K562 (cell line): ENCODE data around the gene AKAP12. TPM values are rescaled to one million over a fixed set of nuclear protein-coding genes. Genes with fewer than 3 reads are reported as not detected.
A peak's percentile ranks its signal among the peaks of the same experiment; 100 is the strongest.

Source experiments
- C11orf30 ChIP-seq: fragments of 450-650 bp; IDR thresholded peaks from 2 replicates; pipeline ENCODE4 v1.6.1; 2016; ENCODE audit warnings: low read depth, mild to moderate bottlenecking
- KDM1A ChIP-seq, 2 experiments: fragments of 450-650 bp; IDR thresholded peaks; 2 replicates each; pipeline ENCODE4 v1.6.1; 2016; ENCODE audit warnings: mild to moderate bottlenecking in 2 of 2
- SRSF3 ChIP-seq: fragments of 200-400 bp; formaldehyde crosslinking; IDR thresholded peaks from 2 replicates; pipeline ENCODE4 v1.6.1; 2016; ENCODE audit warnings: mild to moderate bottlenecking, low read length, moderate library complexity; ENCODE audit not compliant: insufficient read depth
- polyA plus RNA-seq, 8 experiments: library from polyadenylated mRNA; depleted of rRNA in 4 of 8; stranded (reverse) in 5 of 8; unstranded in 3 of 8; fragments of >200 nt; fragmentation: Nextera tagmentation in 2 of 8; fragmentation: Illumina TruSeq in 1 of 8; extraction: Ambion mirVana in 2 of 8; extraction: Trizol in 1 of 8; gene quantifications; 2 replicates each; pipeline versions ENCODE4 v1.2.1 to v1.2.3, GENCODE V29; 2011 to 2014; ENCODE audit warnings: inconsistent platforms in 1 of 8, missing spikeins in 1 of 8
- total RNA-seq, 7 experiments: library from RNA; depleted of rRNA in 6 of 7; stranded (reverse); fragments of >200 nt in 6 of 7; fragmentation: Illumina TruSeq in 2 of 7; extraction: Trizol in 2 of 7; gene quantifications; 2 replicates each; pipeline versions ENCODE4 v1.2.1 to v1.2.3, GENCODE V29; 2011 to 2021; ENCODE audit warnings: low replicate concordance in 1 of 7
- TF ChIP-seq, protein P1 (sequence below): fragments of 200-600 bp; sonication (generic); IDR thresholded peaks from one replicate; pipeline ENCODE4 v1.6.1; 2012; ENCODE audit warnings: mild to moderate bottlenecking, low read depth, low read length, inconsistent platforms
- TF ChIP-seq, protein P2 (sequence below): fragments of 450-650 bp; IDR thresholded peaks from 2 replicates; pipeline ENCODE4 v1.6.1; 2018; ENCODE audit not compliant: partially characterized antibody
- TF ChIP-seq, protein P3 (sequence below): fragments of 450-650 bp; formaldehyde crosslinking; IDR thresholded peaks from 2 replicates; pipeline ENCODE4 v1.4.0; 2020; ENCODE audit warnings: mild to moderate bottlenecking, mixed read lengths
- TF ChIP-seq, protein P4 (sequence below): fragments of 450-650 bp; formaldehyde crosslinking; IDR thresholded peaks from 2 replicates; pipeline ENCODE4 v1.4.0; 2020; ENCODE audit warnings: mild to moderate bottlenecking

The AKAP12 gene
- total and polyA plus RNA-seq, 9 of the 15 experiments (the other 6 are each of a cell fraction or from before 2014, with no cell fraction given), result 0.08 to 2.0 (median 0.62) TPM

DNA sequence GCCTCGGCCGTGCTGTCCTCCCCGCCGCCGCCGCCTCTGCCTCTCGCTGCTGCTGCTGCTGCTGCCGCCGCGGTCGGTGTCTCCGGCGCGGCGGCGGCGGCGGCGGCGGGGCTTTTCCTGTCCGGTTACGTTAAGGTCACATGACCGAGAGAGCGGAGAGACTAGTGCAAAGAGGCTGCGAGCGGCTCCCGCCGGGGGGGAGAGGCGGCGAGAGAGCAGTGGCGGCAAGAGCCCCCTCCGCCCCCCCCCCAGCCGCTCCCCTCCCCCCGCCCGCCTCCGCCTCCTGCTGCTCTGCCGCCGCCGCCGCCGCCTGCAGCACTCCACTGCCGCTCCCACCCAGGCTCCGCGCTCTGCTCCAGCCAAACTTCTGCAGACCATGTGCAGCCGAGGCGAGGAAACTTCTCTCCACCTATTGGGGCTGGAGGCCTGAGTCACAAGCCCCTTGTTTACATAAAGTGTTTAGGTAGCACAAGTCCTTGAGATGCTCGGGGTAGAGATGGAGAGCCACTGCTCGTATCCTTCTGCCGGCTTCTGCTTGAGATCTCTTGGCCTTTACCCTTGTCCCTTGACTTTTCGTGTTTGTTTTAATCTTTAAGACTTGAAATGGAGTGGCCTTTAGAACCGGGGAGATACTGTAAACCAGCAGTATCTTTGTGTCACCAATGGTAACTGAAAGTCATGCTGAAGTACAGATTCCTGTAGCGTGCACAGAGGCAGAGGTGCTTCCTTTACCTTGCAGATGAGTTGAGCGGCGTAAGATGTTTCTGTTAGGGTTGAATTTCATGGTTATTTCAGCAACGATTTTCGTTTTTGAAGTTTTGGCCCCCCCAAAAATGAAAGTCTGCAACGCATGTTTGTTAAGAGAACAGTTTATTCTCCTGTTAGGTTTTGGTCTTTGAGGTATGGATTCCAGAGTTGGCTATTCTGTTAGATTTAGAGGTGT, 152.0 kb downstream of the AKAP12 start, which contains the start of gene ZBTB2 (continued):
- TF ChIP-seq, protein P1, sequence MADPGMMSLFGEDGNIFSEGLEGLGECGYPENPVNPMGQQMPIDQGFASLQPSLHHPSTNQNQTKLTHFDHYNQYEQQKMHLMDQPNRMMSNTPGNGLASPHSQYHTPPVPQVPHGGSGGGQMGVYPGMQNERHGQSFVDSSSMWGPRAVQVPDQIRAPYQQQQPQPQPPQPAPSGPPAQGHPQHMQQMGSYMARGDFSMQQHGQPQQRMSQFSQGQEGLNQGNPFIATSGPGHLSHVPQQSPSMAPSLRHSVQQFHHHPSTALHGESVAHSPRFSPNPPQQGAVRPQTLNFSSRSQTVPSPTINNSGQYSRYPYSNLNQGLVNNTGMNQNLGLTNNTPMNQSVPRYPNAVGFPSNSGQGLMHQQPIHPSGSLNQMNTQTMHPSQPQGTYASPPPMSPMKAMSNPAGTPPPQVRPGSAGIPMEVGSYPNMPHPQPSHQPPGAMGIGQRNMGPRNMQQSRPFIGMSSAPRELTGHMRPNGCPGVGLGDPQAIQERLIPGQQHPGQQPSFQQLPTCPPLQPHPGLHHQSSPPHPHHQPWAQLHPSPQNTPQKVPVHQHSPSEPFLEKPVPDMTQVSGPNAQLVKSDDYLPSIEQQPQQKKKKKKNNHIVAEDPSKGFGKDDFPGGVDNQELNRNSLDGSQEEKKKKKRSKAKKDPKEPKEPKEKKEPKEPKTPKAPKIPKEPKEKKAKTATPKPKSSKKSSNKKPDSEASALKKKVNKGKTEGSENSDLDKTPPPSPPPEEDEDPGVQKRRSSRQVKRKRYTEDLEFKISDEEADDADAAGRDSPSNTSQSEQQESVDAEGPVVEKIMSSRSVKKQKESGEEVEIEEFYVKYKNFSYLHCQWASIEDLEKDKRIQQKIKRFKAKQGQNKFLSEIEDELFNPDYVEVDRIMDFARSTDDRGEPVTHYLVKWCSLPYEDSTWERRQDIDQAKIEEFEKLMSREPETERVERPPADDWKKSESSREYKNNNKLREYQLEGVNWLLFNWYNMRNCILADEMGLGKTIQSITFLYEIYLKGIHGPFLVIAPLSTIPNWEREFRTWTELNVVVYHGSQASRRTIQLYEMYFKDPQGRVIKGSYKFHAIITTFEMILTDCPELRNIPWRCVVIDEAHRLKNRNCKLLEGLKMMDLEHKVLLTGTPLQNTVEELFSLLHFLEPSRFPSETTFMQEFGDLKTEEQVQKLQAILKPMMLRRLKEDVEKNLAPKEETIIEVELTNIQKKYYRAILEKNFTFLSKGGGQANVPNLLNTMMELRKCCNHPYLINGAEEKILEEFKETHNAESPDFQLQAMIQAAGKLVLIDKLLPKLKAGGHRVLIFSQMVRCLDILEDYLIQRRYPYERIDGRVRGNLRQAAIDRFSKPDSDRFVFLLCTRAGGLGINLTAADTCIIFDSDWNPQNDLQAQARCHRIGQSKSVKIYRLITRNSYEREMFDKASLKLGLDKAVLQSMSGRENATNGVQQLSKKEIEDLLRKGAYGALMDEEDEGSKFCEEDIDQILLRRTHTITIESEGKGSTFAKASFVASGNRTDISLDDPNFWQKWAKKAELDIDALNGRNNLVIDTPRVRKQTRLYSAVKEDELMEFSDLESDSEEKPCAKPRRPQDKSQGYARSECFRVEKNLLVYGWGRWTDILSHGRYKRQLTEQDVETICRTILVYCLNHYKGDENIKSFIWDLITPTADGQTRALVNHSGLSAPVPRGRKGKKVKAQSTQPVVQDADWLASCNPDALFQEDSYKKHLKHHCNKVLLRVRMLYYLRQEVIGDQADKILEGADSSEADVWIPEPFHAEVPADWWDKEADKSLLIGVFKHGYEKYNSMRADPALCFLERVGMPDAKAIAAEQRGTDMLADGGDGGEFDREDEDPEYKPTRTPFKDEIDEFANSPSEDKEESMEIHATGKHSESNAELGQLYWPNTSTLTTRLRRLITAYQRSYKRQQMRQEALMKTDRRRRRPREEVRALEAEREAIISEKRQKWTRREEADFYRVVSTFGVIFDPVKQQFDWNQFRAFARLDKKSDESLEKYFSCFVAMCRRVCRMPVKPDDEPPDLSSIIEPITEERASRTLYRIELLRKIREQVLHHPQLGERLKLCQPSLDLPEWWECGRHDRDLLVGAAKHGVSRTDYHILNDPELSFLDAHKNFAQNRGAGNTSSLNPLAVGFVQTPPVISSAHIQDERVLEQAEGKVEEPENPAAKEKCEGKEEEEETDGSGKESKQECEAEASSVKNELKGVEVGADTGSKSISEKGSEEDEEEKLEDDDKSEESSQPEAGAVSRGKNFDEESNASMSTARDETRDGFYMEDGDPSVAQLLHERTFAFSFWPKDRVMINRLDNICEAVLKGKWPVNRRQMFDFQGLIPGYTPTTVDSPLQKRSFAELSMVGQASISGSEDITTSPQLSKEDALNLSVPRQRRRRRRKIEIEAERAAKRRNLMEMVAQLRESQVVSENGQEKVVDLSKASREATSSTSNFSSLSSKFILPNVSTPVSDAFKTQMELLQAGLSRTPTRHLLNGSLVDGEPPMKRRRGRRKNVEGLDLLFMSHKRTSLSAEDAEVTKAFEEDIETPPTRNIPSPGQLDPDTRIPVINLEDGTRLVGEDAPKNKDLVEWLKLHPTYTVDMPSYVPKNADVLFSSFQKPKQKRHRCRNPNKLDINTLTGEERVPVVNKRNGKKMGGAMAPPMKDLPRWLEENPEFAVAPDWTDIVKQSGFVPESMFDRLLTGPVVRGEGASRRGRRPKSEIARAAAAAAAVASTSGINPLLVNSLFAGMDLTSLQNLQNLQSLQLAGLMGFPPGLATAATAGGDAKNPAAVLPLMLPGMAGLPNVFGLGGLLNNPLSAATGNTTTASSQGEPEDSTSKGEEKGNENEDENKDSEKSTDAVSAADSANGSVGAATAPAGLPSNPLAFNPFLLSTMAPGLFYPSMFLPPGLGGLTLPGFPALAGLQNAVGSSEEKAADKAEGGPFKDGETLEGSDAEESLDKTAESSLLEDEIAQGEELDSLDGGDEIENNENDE, result no peak
- TF ChIP-seq, protein P2, sequence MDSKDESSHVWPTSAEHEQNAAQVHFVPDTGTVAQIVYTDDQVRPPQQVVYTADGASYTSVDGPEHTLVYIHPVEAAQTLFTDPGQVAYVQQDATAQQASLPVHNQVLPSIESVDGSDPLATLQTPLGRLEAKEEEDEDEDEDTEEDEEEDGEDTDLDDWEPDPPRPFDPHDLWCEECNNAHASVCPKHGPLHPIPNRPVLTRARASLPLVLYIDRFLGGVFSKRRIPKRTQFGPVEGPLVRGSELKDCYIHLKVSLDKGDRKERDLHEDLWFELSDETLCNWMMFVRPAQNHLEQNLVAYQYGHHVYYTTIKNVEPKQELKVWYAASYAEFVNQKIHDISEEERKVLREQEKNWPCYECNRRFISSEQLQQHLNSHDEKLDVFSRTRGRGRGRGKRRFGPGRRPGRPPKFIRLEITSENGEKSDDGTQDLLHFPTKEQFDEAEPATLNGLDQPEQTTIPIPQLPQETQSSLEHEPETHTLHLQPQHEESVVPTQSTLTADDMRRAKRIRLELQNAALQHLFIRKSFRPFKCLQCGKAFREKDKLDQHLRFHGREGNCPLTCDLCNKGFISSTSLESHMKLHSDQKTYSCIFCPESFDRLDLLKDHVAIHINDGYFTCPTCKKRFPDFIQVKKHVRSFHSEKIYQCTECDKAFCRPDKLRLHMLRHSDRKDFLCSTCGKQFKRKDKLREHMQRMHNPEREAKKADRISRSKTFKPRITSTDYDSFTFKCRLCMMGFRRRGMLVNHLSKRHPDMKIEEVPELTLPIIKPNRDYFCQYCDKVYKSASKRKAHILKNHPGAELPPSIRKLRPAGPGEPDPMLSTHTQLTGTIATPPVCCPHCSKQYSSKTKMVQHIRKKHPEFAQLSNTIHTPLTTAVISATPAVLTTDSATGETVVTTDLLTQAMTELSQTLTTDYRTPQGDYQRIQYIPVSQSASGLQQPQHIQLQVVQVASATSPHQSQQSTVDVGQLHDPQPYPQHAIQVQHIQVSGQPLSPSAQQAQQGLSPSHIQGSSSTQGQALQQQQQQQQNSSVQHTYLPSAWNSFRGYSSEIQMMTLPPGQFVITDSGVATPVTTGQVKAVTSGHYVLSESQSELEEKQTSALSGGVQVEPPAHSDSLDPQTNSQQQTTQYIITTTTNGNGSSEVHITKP, result no peak
- peak; percentile 23 to 52; a peak in 2 of 4 replicates for TF ChIP-seq KDM1A (IDR thresholded peaks at IDR 0.05)
- TF ChIP-seq, protein P3, sequence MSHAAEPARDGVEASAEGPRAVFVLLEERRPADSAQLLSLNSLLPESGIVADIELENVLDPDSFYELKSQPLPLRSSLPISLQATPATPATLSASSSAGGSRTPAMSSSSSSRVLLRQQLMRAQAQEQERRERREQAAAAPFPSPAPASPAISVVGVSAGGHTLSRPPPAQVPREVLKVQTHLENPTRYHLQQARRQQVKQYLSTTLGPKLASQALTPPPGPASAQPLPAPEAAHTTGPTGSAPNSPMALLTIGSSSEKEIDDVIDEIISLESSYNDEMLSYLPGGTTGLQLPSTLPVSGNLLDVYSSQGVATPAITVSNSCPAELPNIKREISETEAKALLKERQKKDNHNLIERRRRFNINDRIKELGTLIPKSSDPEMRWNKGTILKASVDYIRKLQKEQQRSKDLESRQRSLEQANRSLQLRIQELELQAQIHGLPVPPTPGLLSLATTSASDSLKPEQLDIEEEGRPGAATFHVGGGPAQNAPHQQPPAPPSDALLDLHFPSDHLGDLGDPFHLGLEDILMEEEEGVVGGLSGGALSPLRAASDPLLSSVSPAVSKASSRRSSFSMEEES, result peak; percentile 93
- TF ChIP-seq, protein P4, sequence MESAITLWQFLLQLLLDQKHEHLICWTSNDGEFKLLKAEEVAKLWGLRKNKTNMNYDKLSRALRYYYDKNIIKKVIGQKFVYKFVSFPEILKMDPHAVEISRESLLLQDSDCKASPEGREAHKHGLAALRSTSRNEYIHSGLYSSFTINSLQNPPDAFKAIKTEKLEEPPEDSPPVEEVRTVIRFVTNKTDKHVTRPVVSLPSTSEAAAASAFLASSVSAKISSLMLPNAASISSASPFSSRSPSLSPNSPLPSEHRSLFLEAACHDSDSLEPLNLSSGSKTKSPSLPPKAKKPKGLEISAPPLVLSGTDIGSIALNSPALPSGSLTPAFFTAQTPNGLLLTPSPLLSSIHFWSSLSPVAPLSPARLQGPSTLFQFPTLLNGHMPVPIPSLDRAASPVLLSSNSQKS (CRISPR knock-in tag), result no peak
- TF ChIP-seq SRSF3, result no peak
- TF ChIP-seq C11orf30, result peak; percentile 30
